HuH-7 (cell line): Measurements from ENCODE around the gene TMEM115.

Source experiments
- DNase-seq: peaks from one replicate; pipeline ENCODE4 v3.0.0; 2011; ENCODE audit warnings: low spot score

Gene TMEM115, protein sequence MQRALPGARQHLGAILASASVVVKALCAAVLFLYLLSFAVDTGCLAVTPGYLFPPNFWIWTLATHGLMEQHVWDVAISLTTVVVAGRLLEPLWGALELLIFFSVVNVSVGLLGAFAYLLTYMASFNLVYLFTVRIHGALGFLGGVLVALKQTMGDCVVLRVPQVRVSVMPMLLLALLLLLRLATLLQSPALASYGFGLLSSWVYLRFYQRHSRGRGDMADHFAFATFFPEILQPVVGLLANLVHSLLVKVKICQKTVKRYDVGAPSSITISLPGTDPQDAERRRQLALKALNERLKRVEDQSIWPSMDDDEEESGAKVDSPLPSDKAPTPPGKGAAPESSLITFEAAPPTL

DNA sequence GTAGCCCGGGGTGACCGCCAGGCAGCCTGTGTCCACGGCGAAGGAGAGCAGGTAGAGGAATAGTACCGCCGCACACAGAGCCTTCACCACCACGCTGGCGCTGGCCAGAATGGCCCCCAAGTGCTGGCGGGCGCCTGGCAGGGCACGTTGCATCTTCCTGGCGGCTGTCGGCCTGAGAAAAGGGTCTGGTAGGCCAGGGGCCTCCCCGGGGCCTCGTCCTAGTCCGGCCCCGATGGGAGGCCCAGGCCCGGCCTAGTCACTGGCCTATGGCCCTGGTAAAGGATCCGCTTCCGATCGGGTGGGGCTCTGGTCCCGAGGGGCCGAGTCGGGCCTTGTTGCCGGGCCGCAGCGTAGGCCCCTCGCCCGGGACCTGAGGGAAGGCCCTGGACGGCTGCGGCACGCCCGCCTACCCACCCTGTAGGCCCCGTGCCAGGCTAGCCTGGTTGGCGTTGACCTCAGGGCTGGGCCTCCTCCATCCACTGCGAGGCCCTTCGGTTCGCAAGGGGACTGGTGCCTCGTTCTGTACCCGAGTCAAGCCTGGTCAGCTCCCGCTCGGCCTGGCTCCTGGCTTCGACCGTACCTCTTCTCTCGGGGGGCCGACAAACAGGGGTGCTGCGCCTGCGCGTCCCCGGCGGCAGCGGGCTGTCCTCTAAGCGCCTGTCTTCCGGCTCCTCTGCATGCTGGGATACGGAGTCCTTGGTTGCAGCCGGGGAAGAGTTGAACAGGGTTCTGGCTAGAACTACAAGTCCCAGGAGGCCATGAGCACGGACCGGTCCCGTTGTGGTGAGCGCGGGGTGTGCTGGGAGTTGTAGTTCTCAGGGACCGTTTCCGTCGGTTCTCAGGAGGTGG lies at the start of gene TMEM115:
TSS of gene TMEM115 (minus strand) at position 611 of the 849 bp plus-strand sequence. CDS start at position 153, 458 bp downstream.
- peak; percentile 98 for DNase-seq

GRCh38 chr3:50408443-50408944 lies 49.2 kb upstream of the TMEM115 start:
- no peak for DNase-seq

DNA sequence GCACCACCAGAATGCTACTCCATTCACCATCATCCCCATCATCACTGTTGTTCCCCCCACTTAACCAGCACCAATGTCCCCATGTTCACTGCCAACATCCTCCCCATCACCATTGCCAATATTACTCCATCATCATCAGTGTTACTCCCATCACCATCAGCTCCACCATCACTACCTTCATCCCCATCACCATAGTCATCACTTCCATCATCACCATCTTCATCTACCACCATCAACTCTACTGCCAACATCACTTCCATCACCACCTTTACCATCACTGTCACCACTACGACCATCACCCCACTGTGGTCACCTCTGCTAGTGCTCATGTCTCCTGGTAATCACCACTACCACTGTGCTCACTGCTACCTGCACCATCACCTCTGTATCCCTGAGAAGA lies 47.2 kb upstream of the TMEM115 start:
- no peak for DNase-seq

- peak; percentile 55 for DNase-seq
These were observed 45.9 kb upstream of the TMEM115 start for GRCh38 chr3:50405249-50405648.

DNA sequence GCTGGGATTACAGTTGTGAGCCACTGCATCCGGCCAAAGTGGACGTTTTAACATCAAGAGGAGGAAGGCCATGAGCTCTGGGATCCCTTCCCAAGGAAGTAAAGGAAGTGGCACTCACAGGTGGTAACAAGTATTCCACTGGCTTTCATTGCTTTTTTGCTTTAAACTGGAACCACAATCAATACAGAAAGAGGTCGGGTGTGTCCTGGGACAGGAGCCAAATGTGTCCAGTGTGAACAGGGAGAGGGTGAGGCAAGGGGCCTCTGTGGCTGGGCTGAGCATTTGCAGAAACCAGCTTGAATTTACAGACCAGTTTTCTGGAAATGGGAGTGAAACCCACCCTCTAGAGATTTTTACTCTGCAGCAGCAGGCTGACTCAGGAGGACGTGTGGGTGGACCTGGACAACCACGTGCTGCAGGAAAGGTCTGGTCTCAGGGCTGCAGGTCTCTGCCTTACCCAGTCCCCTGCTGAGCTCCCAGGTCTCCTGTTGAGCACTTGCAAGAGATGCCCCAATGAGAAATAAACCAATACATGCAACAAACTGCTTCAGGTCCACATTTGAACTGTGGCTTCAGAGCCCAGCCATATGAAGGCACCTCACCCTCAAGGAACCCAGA lies 42.8 kb upstream of the TMEM115 start:
- DNase-seq, result no peak

- no peak for DNase-seq
These were observed 37.2 kb upstream of the TMEM115 start for GRCh38 chr3:50396502-50396901.

DNA sequence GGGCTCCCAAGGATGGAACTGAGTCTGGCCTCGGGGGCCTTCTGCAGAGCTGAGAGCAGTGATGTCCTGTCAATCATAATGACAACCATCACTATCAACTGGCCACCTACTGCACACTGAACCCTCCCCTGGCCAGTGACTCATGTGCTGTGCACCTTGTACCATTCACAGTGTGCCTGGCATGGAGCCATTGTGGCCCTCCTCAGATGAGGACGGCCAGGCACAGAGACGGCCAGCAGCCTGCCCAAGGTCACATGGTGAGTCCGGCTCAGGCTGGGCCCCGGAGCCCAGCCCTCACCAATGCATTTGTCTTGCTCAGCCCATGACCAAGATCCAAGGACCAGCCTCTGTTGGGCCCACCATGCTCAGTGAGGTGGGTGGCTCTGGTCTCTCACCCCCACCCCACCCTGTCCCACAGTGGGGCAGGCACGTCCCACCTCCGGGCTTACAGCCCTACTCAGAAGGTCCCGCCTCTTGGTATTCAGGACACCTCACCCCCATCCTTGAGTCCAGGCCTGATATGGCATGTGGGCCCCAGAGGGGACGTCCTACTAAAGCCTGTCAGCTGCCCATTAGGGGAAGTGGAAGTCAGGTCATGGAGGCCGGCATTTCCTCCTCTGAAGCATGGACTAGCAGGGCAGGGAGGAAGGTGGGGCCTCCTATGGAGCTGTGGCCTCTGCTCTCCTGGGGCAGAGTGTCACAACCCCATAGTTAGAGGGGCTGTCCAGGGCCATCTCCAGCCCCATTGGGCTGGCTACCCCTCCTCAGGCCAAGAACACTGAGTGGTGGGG lies 35.9 kb upstream of the TMEM115 start:
- no peak for DNase-seq

DNA sequence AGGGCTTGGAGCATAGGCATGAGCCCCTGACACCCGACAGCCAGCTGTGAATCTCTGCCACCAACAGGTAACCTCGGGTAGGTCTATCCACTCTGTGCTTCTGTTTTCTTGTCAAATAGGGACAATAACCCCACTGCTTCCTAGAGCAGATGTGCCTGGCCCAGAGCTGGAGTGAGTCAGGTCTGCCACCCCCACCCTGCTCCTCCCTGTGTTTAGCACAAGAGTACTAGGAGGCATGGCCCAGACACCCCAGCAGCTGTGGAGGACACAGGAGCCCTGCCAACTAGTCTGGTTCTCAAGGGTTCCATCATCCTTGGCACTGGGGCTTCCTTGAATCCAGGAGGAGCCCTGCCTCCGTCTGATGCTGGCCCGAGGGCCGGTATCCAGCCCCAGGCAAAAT lies 33.7 kb upstream of the TMEM115 start:
- DNase-seq, result no peak

DNA sequence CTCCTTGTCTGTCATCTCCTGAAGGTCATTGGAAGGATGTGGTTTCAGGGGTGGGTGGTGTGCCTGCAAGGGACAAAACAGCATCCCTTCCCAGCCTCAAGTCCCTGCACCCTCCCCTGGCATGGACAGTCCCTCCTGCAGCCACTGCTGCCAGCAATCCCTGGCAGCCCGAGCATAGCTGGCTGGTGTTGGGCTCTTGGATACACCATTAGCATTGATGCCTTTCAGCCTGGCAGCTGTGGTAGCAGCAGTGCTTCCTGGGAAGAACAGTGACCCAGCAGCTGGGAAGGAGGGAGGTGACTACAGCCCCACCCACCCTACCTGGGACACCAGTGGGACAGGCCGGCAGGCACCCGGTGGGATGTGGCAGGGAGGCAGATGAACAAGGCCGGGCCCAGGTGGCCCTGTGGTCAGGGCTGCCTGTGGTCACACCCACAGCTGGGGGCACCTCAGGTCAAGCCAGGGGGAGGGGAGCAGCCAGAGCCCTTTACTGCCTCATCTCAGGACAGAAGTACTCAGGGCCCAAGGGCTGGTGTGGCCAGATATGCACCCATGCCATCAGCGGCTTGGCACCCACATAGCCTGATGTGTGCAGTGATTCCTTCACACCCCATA lies 32.9 kb upstream of the TMEM115 start:
- no peak for DNase-seq

GRCh38 chr3:50390508-50391224 lies 31.3 kb upstream of the TMEM115 start:
- no peak for DNase-seq

- DNase-seq, result no peak
These were observed 30.1 kb upstream of the TMEM115 start for GRCh38 chr3:50389414-50389767.

DNA sequence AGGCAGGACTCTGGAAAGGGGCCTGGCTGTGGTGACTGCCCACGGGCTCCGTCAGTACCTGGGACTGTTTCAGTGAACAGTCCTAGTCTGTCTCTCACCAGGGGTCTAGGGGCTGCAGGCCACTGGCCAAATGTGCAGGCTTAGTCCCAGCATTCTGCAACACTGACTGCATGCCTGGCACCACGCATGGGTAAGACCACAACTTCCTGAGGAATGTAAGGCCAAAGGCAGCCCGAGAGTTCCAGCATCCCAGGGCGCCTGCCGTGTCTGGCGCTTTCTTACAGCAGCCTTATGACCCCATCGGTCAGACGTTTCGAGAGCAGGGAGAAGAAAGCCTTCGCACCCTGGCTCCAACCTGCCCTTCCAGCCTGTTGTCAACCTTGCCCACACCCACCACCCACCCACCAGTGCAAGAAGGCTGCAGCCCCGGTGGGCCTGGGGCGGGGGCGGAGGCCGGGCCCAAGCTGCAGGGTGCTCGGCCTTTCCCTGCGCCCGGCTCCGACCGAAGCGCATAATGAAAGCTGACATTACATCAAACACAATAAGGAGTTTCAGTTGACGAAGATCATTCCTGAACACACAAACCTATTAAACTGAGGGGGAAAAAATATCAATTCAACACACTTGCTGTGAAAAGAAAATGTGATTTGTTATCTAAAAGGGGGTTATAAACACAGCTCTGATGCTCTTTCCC lies 29.5 kb upstream of the TMEM115 start:
- DNase-seq, result no peak

DNA sequence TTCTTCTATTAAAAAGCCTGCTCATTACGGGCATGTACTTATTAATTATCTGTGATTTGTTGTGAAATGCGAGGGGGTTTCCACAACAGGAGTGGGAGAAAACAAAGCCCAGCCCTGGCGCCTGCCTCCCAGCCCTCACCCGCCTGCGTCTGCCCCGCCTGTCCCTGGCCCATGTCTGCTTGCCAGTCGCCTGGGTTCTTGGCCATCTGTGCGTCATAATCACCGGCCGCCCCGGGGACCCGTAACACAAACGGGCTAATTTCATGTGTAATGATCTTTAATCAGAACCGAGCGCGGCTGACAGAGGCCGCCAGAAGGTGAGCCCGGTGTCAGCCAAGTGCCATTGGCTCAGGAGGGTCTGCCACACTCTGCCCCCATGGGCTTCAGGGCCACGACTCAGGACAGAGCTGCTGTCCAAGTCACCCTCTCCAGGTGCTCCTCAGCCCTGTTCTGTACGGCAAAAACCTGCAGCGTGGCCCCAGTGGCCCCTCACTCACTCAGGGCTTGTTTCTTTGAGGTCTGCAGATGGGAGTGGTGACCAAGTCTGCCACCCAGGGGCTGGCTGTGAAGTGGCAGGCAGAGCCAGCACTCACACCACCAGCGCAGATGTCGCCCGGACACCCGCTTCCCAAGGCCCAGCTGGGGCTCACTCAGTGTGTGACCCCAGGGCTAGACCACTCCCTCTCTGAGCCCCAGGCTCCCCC lies 28.8 kb upstream of the TMEM115 start:
- DNase-seq, result peak; percentile 78

GRCh38 chr3:50385754-50386153 lies 26.4 kb upstream of the TMEM115 start:
- DNase-seq, result no peak

- no peak for DNase-seq
These were observed 24.4 kb upstream of the TMEM115 start for GRCh38 chr3:50383750-50384149.

- DNase-seq, result no peak
These were observed 23.4 kb upstream of the TMEM115 start for GRCh38 chr3:50382722-50383121.

DNA sequence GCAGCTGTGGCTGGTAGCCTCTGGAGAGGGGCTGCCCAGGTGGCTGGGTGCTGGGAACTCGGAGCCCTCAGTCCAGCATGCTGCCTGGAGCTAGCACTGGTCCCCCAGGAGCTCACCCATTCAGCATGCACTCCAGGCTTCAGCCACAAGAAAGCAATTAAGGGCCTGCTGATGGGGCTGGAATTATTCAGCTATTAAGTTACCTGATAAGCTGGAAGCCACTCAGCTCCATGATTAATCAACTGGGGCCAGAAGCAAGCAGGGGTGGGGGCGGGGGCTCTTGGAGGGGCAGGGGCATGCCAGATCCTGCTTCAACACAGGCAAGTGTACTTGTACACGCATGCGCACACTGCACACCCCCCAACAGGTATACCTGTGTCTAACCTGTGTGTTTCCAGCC lies 22.1 kb upstream of the TMEM115 start:
- no peak for DNase-seq

- DNase-seq, result no peak
These were observed 21.2 kb upstream of the TMEM115 start for GRCh38 chr3:50380405-50381085.

- DNase-seq, result no peak
These were observed 19.4 kb upstream of the TMEM115 start for GRCh38 chr3:50378757-50379156.
